ENCODE data around the gene QRFP. TPM values are rescaled to one million over a fixed set of nuclear protein-coding genes. Genes with fewer than 3 reads are reported as not detected.
"Not testable (repeated sequence)": the region's sequence is repeated elsewhere in the genome, so short reads cannot be mapped to it uniquely, and the experiment has no call there.

The QRFP gene
- total RNA-seq, 1 experiment from 2014 or later: not detected

DNA sequence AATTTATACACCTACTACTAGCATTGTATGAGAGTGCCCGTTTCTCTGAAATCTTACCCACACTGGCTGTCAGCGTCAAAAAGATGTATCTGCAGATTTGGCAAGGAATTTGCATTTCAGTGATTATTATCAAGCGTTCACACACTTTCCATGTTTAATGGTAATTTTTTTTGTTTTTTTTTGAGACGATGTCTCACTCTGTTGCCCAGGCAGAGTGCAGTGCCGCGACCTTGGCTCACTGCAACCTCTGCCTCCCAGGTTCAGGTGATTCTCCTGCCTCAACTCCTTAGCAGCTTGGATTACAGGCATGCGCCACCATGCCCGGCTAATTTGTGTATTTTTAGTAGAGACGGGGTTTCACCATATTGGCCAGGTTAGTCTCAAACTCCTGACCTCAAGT lies 47.3 kb downstream of the QRFP start:
- no peak for DNase-seq (ENCODE audit: low read depth)

DNA sequence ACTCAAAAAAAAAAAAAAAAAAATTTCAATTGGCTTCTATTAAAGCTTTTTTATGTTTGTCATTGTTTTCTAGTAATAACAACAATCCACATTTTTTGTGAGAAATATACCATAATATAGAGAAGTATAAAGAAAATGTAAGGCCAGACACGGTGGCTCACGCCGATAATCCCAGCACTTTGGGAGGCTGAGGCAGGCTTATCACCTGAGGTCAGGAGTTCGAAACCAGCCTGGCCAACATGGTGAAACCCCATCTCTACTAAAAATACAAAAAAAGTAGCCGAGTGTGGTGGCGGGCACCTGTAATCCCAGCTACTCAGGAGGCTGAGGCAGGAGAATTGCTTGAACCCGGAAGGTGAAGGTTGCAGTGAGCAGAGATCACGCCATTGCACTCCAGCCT lies 48.1 kb downstream of the QRFP start:
- DNase-seq (ENCODE audit: low read depth): not testable (repeated sequence)

DNA sequence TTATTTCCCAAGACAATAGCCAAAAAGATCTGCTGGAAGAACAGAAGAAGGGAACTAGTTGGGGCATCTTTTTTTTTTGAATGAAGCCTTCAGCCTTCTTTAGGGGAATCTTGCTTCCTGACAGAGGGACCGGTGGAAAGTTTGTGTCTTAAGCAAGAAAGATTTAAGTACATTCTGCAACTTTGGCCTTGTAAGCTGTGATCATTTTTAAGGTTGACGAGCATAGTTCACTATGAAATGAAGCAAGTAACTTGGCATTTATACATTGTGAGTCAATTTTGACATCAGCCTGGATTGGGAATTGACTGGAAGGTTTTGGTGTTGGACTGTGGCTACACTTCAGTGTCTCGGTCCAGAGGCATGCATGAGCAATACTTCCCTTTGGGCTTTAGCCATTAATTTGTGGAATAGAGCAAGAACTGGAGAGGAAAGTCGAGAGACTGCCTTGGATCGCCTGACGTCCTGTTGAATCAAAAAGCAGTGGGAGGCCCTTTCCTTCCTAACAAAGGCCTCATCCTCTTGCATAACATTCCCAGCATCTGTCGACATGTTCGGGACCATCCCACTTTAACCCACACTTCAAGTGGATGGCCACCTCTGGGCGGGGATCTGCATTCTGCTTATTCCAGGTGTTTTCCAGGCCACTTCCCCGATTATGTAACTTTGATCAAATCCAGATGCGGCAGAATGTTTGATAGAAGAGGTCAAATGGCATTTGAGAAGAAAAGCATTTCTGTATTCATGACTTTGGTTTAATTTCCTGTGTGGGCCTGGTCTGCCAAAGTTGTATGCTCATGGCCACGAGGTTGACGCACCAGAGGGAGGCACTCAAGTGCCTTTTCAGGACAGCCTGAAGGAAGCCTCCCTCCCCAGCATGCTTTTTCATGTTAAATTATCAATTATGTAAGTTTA lies 49.0 kb downstream of the QRFP start:
- peak; percentile 99 for DNase-seq (ENCODE audit: low read depth)

DNA sequence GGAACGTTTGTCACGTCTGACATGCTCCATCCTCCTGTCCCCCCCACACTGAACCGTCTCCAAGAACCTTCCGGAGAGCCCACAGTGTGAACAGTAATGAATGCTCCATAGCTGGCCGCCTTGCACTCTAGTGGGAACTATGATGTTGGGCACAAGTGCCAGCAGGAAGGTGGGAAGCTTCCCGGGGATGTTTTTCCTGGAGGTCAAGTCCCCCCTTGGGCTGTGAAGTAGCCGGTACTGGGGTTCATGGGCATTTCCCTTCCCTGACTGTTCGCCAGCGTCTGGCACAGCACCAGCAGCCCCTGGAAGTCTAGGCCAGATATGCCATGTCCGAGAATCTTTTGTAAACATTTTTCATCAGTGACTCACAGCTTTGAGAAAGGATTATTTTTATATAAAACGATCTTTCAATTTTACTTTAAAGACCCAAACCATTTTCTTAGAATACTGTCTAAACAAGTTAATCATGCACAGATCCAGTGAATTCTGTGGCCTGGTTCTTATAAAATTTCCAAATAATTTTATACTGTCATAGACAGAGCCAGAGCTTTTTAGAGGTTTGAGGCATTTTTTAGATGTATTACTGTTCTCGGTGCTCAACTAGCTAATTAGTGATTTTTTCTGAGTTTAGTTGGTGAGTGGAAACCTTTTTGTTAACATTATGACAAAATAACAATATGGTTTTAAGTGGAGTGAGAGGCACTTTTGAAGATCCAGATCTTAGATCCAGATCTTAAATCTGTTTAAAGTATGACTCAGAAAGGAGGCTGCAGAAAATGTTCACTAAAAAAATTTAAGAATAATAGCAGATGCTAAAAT lies 49.9 kb downstream of the QRFP start:
- DNase-seq (ENCODE audit: low read depth): peak; percentile 94

DNA sequence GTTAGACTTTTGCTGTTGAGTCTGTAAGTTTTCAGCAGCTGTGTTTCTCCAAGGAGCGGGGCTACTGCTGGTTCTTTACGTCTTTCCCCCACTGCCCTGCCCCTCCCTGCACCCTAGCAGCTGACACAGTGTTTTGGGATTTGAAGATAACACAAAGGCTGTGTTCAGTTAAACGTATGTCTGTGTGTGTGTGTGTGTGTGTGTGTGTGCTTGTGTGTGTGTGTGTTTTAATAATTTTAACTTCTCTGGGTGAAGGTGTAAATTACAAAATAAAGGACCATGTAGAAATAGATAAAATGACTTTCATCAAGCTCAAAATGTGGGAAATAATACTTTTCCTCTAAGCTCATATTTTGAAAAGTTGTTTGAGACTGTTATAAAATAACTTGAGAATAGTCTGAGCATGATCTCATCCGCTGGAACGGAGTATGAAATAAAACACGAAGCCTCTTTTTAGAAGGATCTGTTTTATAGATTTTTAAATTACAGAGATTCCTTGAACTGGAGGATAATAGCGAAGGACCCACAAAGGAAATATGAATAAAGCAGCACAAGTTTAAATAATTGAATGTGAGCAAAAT lies 50.6 kb downstream of the QRFP start:
- peak; percentile 71 for DNase-seq (ENCODE audit: low read depth)

- DNase-seq (ENCODE audit: low read depth): no peak
These were observed 51.4 kb downstream of the QRFP start for GRCh38 chr9:130845254-130845653.

DNA sequence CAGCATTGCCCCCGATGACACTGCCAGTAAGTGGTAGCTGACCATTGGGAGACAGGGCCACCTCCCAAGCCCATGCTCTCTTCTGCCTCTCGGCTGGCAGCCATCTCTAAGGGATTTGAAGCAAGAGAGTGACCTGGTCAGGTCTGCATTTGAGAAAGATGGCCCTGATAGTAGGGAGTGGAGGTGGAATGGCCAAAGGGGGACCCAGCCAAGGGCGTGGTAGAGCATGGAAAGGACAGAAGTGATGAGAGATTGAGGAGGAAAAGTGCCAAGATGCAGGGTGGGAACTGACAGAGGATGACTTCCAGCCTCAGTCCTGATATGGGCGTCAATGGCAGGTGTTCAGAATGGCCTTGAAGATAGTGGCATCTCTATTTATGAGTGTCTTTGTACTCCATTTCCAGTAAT lies 52.6 kb downstream of the QRFP start:
- no peak for DNase-seq (ENCODE audit: low read depth)

GRCh38 chr9:130843049-130843908 lies 53.3 kb downstream of the QRFP start:
- DNase-seq (ENCODE audit: low read depth): no peak

Other genes with a start within 250 kb of the QRFP start
- gene PRDM12, start 232.2 kb downstream of the QRFP start, total RNA-seq (2014; rRNA removed; shearing (Covaris generic)): not detected in 2 replicates
- gene EXOSC2, start 203.0 kb downstream of the QRFP start, total RNA-seq (2014; rRNA removed; shearing (Covaris generic)): 27.4 and 44.1 TPM in 2 replicates
- gene ABL1, start 61.6 kb downstream of the QRFP start, total RNA-seq (2014; rRNA removed; shearing (Covaris generic)): 14.4 and 33.0 TPM in 2 replicates
- 12.7 and 36.2 TPM in 2 replicates for gene FIBCD1, start 42.4 kb upstream of the QRFP start, total RNA-seq (2014; rRNA removed; shearing (Covaris generic))
- not detected in 2 replicates for gene LAMC3, start 112.4 kb upstream of the QRFP start, total RNA-seq (2014; rRNA removed; shearing (Covaris generic))
- 1.4 and 2.1 TPM in 2 replicates for gene AIF1L, start 199.7 kb upstream of the QRFP start, total RNA-seq (2014; rRNA removed; shearing (Covaris generic))
- gene NUP214, start 228.8 kb upstream of the QRFP start, total RNA-seq (2014; rRNA removed; shearing (Covaris generic)): 15.7 and 22.7 TPM in 2 replicates